ENCODE data around the gene RALA.

GRCh38 chr7:39587393-39587792, 36.0 kb upstream of the RALA start:
- TF ChIP-seq CTCF (conservative IDR thresholded peaks at IDR 0.05) (no peak), EZH2 (IDR thresholded peaks at IDR 0.05; ENCODE audit: low read depth) (no peak)
